Hepatic stellate cell (primary cell): ENCODE measurements around the gene C11orf21.

Experiments
- DNase-seq: peaks from one replicate; pipeline ENCODE4 v3.0.0; 2011; ENCODE audit warnings: low spot score

C11orf21 gene

GRCh38 chr11:2320568-2321310 is 19.0 kb upstream of the C11orf21 start:
- DNase-seq: no peak

- no peak for DNase-seq
Observed at GRCh38 chr11:2319791-2320472, 18.2 kb upstream of the C11orf21 start.

GRCh38 chr11:2318707-2319106 is 17.0 kb upstream of the C11orf21 start:
- no peak for DNase-seq

- no peak for DNase-seq
Observed at GRCh38 chr11:2318123-2318522, 16.4 kb upstream of the C11orf21 start.

- DNase-seq: no peak
Observed at GRCh38 chr11:2317354-2318050, 15.8 kb upstream of the C11orf21 start.

- no peak for DNase-seq
Observed at GRCh38 chr11:2316963-2317244, 15.2 kb upstream of the C11orf21 start.

- no peak for DNase-seq
Observed at GRCh38 chr11:2316169-2316962, 14.6 kb upstream of the C11orf21 start.

- no peak for DNase-seq
Observed at GRCh38 chr11:2315395-2316168, 13.9 kb upstream of the C11orf21 start.

GRCh38 chr11:2314525-2315394 is 13.0 kb upstream of the C11orf21 start:
- DNase-seq: peak; percentile 68

- DNase-seq: no peak
Observed at GRCh38 chr11:2314136-2314524, 12.4 kb upstream of the C11orf21 start.

GRCh38 chr11:2313051-2313951 is 11.6 kb upstream of the C11orf21 start:
- no peak for DNase-seq

GRCh38 chr11:2312232-2313042 is 10.7 kb upstream of the C11orf21 start:
- no peak for DNase-seq

- no peak for DNase-seq
Observed at GRCh38 chr11:2311353-2312133, 9.8 kb upstream of the C11orf21 start.

GRCh38 chr11:2310786-2311352 is 9.2 kb upstream of the C11orf21 start:
- no peak for DNase-seq

- no peak for DNase-seq
Observed at GRCh38 chr11:2310073-2310785, 8.5 kb upstream of the C11orf21 start.

- no peak for DNase-seq
Observed at GRCh38 chr11:2309251-2310072, 7.7 kb upstream of the C11orf21 start.
